Natural killer cell (primary cell): Measurements from ENCODE around the gene ATP6V0A1. TPM values are rescaled to one million over a fixed set of nuclear protein-coding genes. Genes with fewer than 3 reads are reported as not detected.

Experiments used
- ATAC-seq, 3 donors: fragments of 150-1000 bp in 2 of 3; fragments of 200-7000 bp in 1 of 3; cut with Tn5 transposase; 1 replicate in 1 of 3; 2 replicates in 2 of 3; pipeline ENCODE4 v1.10.0; 2021; ENCODE audit warnings: mild to moderate bottlenecking in 2 of 3, moderate library complexity in 2 of 3
- DNase-seq, 2 donors: peaks; one replicate each; pipeline versions ENCODE4 v3.0.0 to v3.0.0-alpha.2; 2013 to 2021; ENCODE audit warnings: mixed read lengths in 1 of 2
- H3K27ac ChIP-seq: one replicate; pipeline ENCODE4 v1.5.1; 2013; ENCODE audit warnings: mild to moderate bottlenecking, low read length
- H3K27me3 ChIP-seq: one replicate; pipeline ENCODE4 v1.6.1; 2013; ENCODE audit warnings: low read length; ENCODE audit not compliant: control insufficient read depth, insufficient read depth
- H3K36me3 ChIP-seq: one replicate; pipeline ENCODE4 v1.6.1; 2013; ENCODE audit warnings: low read length; ENCODE audit not compliant: control insufficient read depth, insufficient read depth
- H3K4me1 ChIP-seq: one replicate; pipeline ENCODE4 v1.6.1; 2013; ENCODE audit warnings: low read length; ENCODE audit not compliant: control insufficient read depth, insufficient read depth
- H3K4me3 ChIP-seq: one replicate; pipeline ENCODE4 v1.5.1; 2013; ENCODE audit warnings: low read length
- H3K9me3 ChIP-seq: one replicate; pipeline ENCODE4 v1.6.1; 2013; ENCODE audit warnings: low read length; ENCODE audit not compliant: control insufficient read depth, insufficient read depth
- H3K27ac Mint-ChIP-seq, 2 donors: one replicate each; pipeline ENCODE4 v1.8.0; 2022; ENCODE audit warnings: mild to moderate bottlenecking in 2 of 2, mixed read lengths in 2 of 2, moderate library complexity in 1 of 2
- H3K27me3 Mint-ChIP-seq, 2 donors: one replicate each; pipeline ENCODE4 v1.8.0; 2022; ENCODE audit warnings: low read depth in 2 of 2, mixed read lengths in 2 of 2
- H3K36me3 Mint-ChIP-seq: one replicate; pipeline ENCODE4 v1.8.0; 2022; ENCODE audit warnings: mixed read lengths
- H3K4me1 Mint-ChIP-seq, 2 donors: one replicate each; pipeline ENCODE4 v1.8.0; 2022; ENCODE audit warnings: mixed read lengths in 2 of 2
- H3K4me3 Mint-ChIP-seq: one replicate; pipeline ENCODE4 v1.8.0; 2022; ENCODE audit warnings: mild to moderate bottlenecking, moderate library complexity, mixed read lengths
- H3K9me3 Mint-ChIP-seq, 2 donors: one replicate each; pipeline ENCODE4 v1.8.0; 2022; ENCODE audit warnings: mixed read lengths in 2 of 2
- WGBS: methylation state at CpG from one replicate; pipeline ENCODE4 v1.1.7; 2013; ENCODE audit warnings: missing lambda C conversion rate; ENCODE audit not compliant: insufficient coverage; 5-methylcytosine and 5-hydroxymethylcytosine counted together
- intact Hi-C: fragments of 100-400 bp; cut with micrococcal nuclease; formaldehyde crosslinking; loops from one replicate; pipeline ENCODE4 v1.14.2; 2022
- total RNA-seq, 4 donors: library from RNA; stranded (reverse); fragments of 120-200 nt in 1 of 4; gene quantifications; one replicate each; pipeline versions ENCODE4 v1.2.3 to v1.2.4, GENCODE V29; 2013 to 2022
- TF ChIP-seq, protein P1 (sequence below): fragments of 200-600 bp; IDR thresholded peaks from one replicate; pipeline ENCODE4 v1.8.0; 2022; ENCODE audit warnings: antibody characterized with exemption

Gene ATP6V0A1
- total RNA-seq, 3 donors from 2014 or later (not counting 1 experiment from before 2014, with no cell fraction given), result 4.8 to 33.5 (median 7.5) TPM

DNA sequence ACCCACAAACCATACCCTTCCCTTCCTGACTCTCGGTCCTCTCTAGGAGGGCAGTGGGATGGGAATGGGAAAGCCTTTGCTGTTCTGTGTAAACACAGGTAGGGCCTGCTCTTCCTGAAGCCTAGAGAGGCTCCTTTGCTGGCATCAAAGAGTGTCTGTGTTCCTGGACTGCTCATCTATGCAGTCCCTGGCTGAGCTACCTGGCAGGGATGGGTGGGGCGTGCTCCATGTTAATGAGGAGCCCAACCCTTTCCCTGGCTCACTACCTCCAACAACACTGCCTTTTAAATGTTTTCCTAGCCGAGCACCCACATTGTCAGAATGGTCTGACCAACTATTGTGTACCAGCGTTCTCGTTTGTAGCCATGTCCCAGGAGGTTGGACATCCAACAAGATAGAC is 50.7 kb downstream of the ATP6V0A1 start:
- Mint-ChIP-seq H3K4me1 (peaks cover 0 to 10% of the 10 kb centered on the region in 2 donors), H3K27ac (no peak overlapping the region), H3K9me3 (no peaks in the 10 kb centered on the region), H3K4me3 (no peak overlapping the region), H3K27me3 (peaks cover 46 to 64% of the 10 kb centered on the region in 2 donors), H3K36me3 (no peaks in the 10 kb centered on the region)
- TF ChIP-seq, protein P1, sequence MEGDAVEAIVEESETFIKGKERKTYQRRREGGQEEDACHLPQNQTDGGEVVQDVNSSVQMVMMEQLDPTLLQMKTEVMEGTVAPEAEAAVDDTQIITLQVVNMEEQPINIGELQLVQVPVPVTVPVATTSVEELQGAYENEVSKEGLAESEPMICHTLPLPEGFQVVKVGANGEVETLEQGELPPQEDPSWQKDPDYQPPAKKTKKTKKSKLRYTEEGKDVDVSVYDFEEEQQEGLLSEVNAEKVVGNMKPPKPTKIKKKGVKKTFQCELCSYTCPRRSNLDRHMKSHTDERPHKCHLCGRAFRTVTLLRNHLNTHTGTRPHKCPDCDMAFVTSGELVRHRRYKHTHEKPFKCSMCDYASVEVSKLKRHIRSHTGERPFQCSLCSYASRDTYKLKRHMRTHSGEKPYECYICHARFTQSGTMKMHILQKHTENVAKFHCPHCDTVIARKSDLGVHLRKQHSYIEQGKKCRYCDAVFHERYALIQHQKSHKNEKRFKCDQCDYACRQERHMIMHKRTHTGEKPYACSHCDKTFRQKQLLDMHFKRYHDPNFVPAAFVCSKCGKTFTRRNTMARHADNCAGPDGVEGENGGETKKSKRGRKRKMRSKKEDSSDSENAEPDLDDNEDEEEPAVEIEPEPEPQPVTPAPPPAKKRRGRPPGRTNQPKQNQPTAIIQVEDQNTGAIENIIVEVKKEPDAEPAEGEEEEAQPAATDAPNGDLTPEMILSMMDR, result no peak
- intact Hi-C loops, result no loop called here
- DNase-seq (no peak), ATAC-seq (no peak)
- H3K4me3 ChIP-seq, result no peak overlapping the region
- no peaks in the 10 kb centered on the region for H3K4me1 ChIP-seq
- H3K36me3 ChIP-seq, result no peaks in the 10 kb centered on the region
- WGBS, result 71% methylated on average over 4 of the region's 5 CpGs
- no peak overlapping the region for H3K27ac ChIP-seq
- H3K9me3 ChIP-seq, result no peaks in the 10 kb centered on the region
- peaks cover 2% of the 10 kb centered on the region for H3K27me3 ChIP-seq

DNA sequence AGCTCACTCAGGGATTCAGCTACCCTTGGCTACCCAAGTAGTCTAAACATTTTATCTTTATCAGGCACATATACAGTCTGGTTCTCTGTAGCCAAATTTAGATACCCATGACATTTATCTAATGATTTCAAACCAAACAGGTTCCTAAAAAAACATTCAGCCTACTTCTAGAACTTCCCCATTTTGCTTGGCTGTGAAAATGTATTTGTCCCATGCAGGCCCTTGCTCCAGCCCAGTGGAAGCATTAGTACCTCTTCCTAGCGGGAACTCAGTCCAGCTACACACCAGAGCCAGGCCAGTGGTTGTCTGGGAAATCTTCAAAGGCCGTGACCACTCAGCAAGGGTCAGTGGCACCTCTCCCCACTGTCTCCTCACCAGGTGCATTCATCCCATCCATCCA is 51.2 kb downstream of the ATP6V0A1 start:
- Histone ChIP-seq H3K9me3 (no peaks in the 10 kb centered on the region), H3K36me3 (no peaks in the 10 kb centered on the region), H3K4me1 (no peaks in the 10 kb centered on the region), H3K4me3 (no peak overlapping the region), H3K27ac (no peak overlapping the region), H3K27me3 (peaks cover 2% of the 10 kb centered on the region)
- Mint-ChIP-seq H3K36me3 (no peaks in the 10 kb centered on the region), H3K27me3 (peaks cover 47 to 63% of the 10 kb centered on the region in 2 donors), H3K4me1 (peaks cover 0 to 10% of the 10 kb centered on the region in 2 donors), H3K4me3 (no peak overlapping the region), H3K27ac (no peak overlapping the region), H3K9me3 (no peaks in the 10 kb centered on the region)
- 86% methylated on average over 2 of the region's 2 CpGs for WGBS
- ATAC-seq, result no peak
- intact Hi-C loops, result no loop called here
- TF ChIP-seq, protein P1, result no peak
- no peak for DNase-seq

DNA sequence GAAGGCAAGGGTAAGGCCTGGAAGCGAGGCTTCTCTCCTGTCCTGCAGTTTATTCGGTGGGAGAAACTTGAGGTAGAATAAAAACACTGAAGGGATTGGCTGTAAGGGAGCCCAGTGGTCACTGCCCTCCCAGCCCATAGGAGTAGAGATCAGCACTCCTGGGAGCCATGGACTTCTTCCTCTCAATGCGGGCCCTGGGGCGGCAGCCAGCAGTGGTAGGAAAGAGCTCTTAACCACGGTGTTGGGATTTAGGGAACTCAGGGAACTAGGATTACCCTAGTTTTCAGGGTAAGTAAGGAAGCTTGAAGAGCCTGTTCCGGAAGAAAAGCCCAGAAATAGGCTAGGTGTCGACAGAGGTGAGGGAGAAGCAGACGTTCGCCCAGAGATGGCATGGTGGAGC is 53.6 kb downstream of the ATP6V0A1 start:
- 86% methylated on average over 9 of the region's 9 CpGs for WGBS

More for the DNA sequence above, 53.6 kb downstream of the ATP6V0A1 start:
- intact Hi-C loops, result no loop called here
- DNase-seq (no peak), ATAC-seq (no peak)
- H3K9me3 ChIP-seq, result no peaks in the 10 kb centered on the region
- H3K27me3 ChIP-seq, result peaks cover 2% of the 10 kb centered on the region
- no peaks in the 10 kb centered on the region for H3K9me3 Mint-ChIP-seq
- H3K27ac ChIP-seq, result no peak overlapping the region
- peaks cover 0 to 11% of the 10 kb centered on the region in 2 donors for H3K4me1 Mint-ChIP-seq
- no peaks in the 10 kb centered on the region for H3K36me3 ChIP-seq
- TF ChIP-seq, protein P1, result no peak
- no peak overlapping the region for H3K4me3 Mint-ChIP-seq
- no peaks in the 10 kb centered on the region for H3K36me3 Mint-ChIP-seq
- H3K4me1 ChIP-seq, result peaks cover 2% of the 10 kb centered on the region
- peaks cover 54 to 59% of the 10 kb centered on the region in 2 donors for H3K27me3 Mint-ChIP-seq
- H3K27ac Mint-ChIP-seq, result no peak overlapping the region
- H3K4me3 ChIP-seq, result no peak overlapping the region
